ENCODE measurements around the gene TBC1D4.
A peak's percentile ranks its signal among the peaks of the same experiment; 100 is the strongest.
"Not testable (repeated sequence)": the region's sequence is repeated elsewhere in the genome, so short reads cannot be mapped to it uniquely, and the experiment has no call there.

TBC1D4 gene

GRCh38 chr13:75319254-75319653 is 162.7 kb downstream of the TBC1D4 start:
- no peak for DNase-seq (ENCODE audit: low spot score)

GRCh38 chr13:75318138-75318833 is 163.7 kb downstream of the TBC1D4 start:
- peak; percentile 9 for DNase-seq (ENCODE audit: low spot score)

DNA sequence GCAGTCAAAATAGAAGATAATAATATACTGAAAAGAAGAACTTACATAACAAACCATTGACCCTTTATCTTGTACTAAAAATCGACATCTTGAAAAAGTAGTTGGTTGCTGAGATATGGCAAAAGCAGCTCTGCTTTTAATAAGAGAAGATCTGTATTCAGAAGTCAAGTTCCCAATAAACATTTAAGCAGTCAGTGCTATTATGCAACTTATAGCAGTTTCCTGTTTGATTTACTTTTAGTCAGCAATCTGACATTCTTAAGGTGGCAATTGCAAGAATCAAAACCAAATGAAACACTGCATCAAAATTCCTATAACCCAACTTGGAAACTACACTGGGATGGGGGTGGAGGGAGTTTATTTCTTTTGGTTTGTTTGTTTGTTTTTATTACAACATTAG is 165.5 kb downstream of the TBC1D4 start:
- DNase-seq (ENCODE audit: low spot score) = no peak

- DNase-seq (ENCODE audit: low spot score) = peak; percentile 36
These were observed 169.0 kb downstream of the TBC1D4 start for GRCh38 chr13:75312884-75313520.

- DNase-seq (ENCODE audit: low spot score) = no peak
These were observed 171.9 kb downstream of the TBC1D4 start for GRCh38 chr13:75309981-75310580.

DNA sequence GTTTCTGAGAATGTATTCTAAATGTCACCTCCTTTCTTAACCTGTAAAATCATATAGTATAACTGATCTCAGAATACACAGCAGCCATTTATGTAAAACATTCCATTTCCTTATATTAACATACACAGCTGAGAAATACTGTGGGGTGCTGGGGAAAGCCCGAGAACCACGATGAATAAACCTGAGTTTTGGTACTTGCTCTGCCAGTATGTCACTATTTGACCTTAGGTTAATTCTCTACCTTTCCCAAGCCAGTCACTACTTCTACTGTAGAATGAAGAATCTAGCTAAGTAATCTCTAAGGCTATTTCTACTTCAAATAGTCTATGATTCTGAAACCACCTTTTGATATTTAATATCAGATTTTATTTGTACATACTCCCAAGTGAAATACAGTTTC is 173.7 kb downstream of the TBC1D4 start:
- no peak for DNase-seq (ENCODE audit: low spot score)

GRCh38 chr13:75307370-75307949 is 174.5 kb downstream of the TBC1D4 start:
- no peak for DNase-seq (ENCODE audit: low spot score)

- DNase-seq (ENCODE audit: low spot score) = not testable (repeated sequence)
These were observed 175.0 kb downstream of the TBC1D4 start for GRCh38 chr13:75306967-75307366.

DNA sequence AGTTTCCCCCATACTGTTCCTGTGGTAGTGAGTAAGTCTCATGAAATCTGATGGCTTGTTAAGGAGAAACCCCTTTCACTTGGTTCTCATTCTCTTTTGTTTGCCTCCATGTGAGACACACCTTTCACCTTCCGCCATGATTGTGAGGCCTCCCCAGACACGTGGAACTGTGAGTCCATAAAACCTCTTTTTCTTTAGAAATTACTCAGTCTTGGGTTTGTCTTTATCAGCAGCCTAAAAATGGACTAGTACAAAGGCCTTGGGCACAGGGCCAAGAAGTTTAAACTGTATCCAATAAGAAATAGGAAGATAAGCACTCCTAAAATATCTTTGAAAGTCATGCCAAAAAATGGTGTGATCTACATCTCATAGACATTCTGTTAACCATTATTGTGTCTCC is 176.9 kb downstream of the TBC1D4 start:
- no peak for DNase-seq (ENCODE audit: low spot score)

DNA sequence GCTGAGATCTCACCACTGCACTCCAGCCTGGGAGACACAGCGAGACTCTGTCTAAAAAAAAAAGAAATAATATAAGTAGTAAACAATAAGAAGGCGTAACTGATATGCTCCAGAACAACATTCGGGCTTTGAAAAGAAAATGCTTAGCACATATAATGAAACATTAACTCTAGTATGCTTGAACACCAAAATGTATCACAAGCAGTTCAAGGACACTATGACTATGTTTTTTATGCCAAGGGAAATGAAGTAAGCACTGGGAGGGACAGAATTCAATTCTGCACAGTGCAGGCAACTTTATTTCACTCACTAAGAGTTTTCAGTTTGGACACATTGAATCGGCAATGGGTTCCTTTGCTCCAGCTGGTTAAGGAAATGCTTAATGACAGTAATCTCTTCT is 178.7 kb downstream of the TBC1D4 start:
- no peak for DNase-seq (ENCODE audit: low spot score)

- no peak for DNase-seq (ENCODE audit: low spot score)
These were observed 179.8 kb downstream of the TBC1D4 start for GRCh38 chr13:75302071-75302698.

- DNase-seq (ENCODE audit: low spot score) = no peak
These were observed 181.8 kb downstream of the TBC1D4 start for GRCh38 chr13:75299913-75300862.

DNA sequence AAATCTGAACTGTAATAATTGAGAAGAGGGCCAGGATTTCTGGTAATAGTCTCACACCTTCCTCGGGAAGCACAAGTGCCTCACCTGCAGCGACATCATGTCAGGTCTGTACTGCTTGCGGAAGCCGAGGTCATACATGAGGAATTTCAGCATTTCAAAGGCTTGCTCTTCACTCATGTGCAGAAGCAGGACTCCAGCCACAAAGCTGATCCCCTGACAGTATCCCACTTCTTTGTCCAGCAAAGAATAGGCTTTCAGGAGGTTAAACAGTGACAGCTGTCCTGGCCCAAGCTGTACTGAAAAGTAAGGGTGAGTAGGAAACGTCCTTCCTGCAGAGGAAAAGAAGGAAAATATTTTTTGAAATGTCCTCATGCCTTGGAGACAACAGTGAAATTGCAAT is 182.7 kb downstream of the TBC1D4 start:
- DNase-seq (ENCODE audit: low spot score) = no peak

DNA sequence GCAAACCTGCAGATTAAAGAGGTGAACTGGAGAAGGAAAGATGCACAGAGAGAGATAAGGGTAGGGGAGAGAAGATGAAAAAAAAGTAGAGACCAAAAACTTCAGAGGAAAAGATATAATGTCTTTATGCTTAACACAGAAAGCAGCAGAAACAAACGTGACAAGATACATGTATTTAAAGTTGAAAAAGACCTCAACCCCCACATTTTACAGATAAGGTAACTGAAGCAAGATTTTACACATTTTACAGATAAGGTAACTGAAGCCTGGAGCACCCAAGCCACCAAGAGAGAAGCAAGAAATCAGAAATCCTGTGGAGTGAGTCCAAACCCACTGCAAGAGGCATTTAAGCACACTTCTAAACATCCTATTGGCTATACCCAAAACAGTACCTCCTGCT is 185.3 kb downstream of the TBC1D4 start:
- DNase-seq (ENCODE audit: low spot score) = no peak

DNA sequence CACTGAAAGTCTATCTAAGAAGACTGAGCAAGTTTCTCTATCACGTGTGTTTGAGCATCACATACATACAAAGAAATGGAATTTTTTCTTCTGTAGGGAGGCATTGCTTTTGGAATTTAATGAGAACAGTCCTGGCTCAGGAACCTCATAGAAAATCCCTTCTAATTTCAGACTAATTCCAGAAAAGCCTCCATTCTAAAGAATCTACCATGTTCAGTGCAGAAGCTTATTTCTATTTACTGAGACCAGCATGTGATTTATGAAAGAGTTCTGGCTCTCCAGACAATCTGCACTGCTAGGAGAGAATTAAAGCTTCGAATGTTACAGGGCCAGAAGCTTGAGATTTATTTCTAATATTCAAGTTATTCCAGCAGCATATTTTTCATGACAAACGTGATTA is 186.8 kb downstream of the TBC1D4 start:
- no peak for DNase-seq (ENCODE audit: low spot score)

GRCh38 chr13:75294110-75294509 is 187.9 kb downstream of the TBC1D4 start:
- no peak for DNase-seq (ENCODE audit: low spot score)

DNA sequence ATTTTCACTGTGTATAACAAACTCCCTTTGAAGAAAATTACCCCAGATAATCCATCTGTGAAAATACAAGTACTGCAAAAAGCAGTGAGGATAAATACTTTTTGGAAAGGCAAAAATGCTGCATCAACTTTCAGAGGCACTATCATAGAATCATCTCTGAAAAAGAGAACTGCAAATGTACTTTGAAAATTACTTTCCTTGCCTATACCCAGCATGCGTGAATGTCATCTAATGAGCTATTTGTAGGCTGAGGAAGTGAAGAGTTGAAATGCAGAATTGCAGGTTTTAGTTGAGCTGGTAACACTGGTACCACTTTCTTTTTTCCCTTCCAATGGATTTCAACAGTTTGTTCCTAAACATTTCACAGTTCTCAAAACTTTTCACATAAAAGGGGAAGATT is 196.7 kb downstream of the TBC1D4 start:
- DNase-seq (ENCODE audit: low spot score) = no peak

- no peak for DNase-seq (ENCODE audit: low spot score)
These were observed 202.1 kb downstream of the TBC1D4 start for GRCh38 chr13:75279834-75280369.

DNA sequence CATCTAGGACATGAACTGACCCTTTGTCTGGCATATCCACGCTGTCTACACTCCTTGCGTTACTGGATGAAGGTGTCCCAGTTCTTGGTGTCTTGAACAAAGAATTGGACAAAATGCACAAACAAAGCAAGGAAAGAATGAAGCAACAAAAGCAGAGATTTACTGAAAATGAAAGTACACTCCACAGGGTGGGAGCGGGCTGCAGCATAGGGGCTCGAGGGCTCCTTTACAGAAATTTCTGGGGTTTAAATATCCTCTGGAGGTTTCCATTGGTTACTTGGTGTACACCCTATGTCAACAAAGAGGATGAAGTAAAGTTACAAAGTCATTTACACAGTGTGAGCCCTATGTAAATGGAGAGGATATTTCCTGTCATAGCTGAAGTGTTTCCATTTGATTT is 208.3 kb downstream of the TBC1D4 start:
- DNase-seq (ENCODE audit: low spot score) = not testable (repeated sequence)

DNA sequence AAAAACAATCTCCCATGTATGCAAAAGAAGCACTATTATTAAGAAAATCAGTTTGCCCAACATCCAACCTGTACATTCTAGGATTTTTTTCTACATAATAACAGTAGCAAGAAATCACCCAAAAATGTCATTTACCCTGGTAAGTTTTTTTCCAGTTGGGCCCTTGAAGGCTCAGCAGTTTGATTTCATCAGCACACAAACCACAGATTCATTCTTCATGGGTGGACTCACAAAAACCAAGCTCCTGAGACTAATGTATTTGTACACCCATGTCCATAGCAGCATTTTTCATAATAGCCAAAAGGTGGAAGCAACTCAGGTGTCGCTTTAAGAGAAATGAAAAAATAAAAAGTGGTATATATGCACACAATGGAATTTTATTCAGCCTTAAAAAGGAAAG is 210.1 kb downstream of the TBC1D4 start:
- no peak for DNase-seq (ENCODE audit: low spot score)

DNA sequence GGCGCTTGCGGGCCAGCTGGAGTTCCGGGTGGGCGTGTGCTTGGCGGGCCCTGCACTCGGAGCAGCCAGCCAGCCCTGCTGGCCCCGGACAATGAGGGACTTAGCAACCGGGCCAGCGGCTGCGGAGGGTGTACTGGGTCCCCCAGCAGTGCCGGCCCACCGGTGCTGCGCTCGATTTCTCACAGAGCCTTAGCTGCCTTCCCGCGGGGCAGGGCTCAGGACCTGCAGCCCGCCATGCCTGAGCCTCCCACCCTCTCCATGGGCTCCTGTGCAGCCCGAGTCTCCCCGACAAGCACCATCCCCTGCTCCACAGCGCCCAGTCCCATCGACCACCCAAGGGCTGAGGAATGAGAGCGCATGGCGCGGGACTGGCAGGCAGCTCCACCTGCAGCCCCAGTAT is 213.5 kb downstream of the TBC1D4 start:
- not testable (repeated sequence) for DNase-seq (ENCODE audit: low spot score)
